SK-N-SH (cell line): Measurements from ENCODE around the gene NOX5. TPM values are rescaled to one million over a fixed set of nuclear protein-coding genes. Genes with fewer than 3 reads are reported as not detected.

Experiments
- CTCF ChIA-PET: fragments of 300-600, 350-600 bp; formaldehyde crosslinking; extraction: SDS; loops from one replicate; lab custom pipeline; 2021; lab: Yijun Ruan, JAX
- POLR2A ChIA-PET: fragments of 350-600 bp; sonication (Branson Sonifier 250); formaldehyde crosslinking; extraction: SDS; loops from one replicate; lab custom pipeline; 2020; ENCODE audit warnings: antibody characterized with exemption, inconsistent platforms; lab: Yijun Ruan, JAX
- DNase-seq: peaks from one replicate; pipeline ENCODE4 v3.0.0; 2012
- H2AFZ ChIP-seq: fragments of 200-600 bp; sonication (generic); 2 replicates; pipeline ENCODE4 v1.8.1; 2016; ENCODE audit warnings: antibody characterized with exemption, mild to moderate bottlenecking, low read depth
- H3F3A ChIP-seq: fragments of 200-600 bp; sonication (generic); replicated peaks from 2 replicates; pipeline ENCODE3; 2016; ENCODE audit warnings: antibody characterized with exemption, mild to moderate bottlenecking; ENCODE audit not compliant: insufficient read depth
- H3K27ac ChIP-seq, 2 experiments: fragments of 200-500 bp in 1 of 2; fragments of 200-600 bp in 1 of 2; sonication (Bioruptor generic) in 1 of 2; sonication (generic), shearing (Covaris generic) in 1 of 2; 2 replicates each; pipeline versions ENCODE4 v1.5.1 to v1.6.1; 2014 to 2016; ENCODE audit warnings: low read depth in 2 of 2, inconsistent platforms in 1 of 2, low read length in 1 of 2, mild to moderate bottlenecking in 1 of 2, mixed read lengths in 1 of 2
- H3K27me3 ChIP-seq: fragments of 200-600 bp; sonication (generic), shearing (Covaris generic); 2 replicates; pipeline ENCODE4 v1.6.1; 2016; ENCODE audit warnings: mixed run types; ENCODE audit not compliant: insufficient read depth
- H3K36me3 ChIP-seq, 2 experiments: fragments of 200-500 bp in 1 of 2; fragments of 200-600 bp in 1 of 2; sonication (Bioruptor generic) in 1 of 2; sonication (generic) in 1 of 2; replicated peaks in 1 of 2; 2 replicates each; pipeline versions ENCODE3 to v1.5.1; 2014 to 2016; ENCODE audit warnings: low read length in 1 of 2, mild to moderate bottlenecking in 1 of 2; ENCODE audit not compliant: insufficient read depth in 2 of 2, control insufficient read depth in 1 of 2
- H3K4me1 ChIP-seq, 2 experiments: fragments of 200-500 bp in 1 of 2; fragments of 200-600 bp in 1 of 2; sonication (Bioruptor generic) in 1 of 2; sonication (generic), shearing (Covaris generic) in 1 of 2; 2 replicates each; pipeline versions ENCODE4 v1.5.1 to v1.6.1; 2014 to 2016; ENCODE audit warnings: low read depth in 1 of 2, low read length in 1 of 2, mixed run types in 1 of 2; ENCODE audit not compliant: insufficient read depth in 2 of 2, control insufficient read depth in 1 of 2
- H3K4me2 ChIP-seq: fragments of 200-600 bp; sonication (generic), shearing (Covaris generic); 2 replicates; pipeline ENCODE4 v1.6.1; 2017; ENCODE audit warnings: mixed run types
- H3K4me3 ChIP-seq, 2 experiments: fragments of 200-500 bp in 1 of 2; fragments of 200-600 bp in 1 of 2; sonication (Bioruptor generic) in 1 of 2; sonication (generic), shearing (Covaris generic) in 1 of 2; 2 replicates each; pipeline versions ENCODE4 v1.5.1 to v1.8.1; 2014 to 2016; ENCODE audit warnings: low read depth in 2 of 2, inconsistent platforms in 1 of 2, low read length in 1 of 2, mild to moderate bottlenecking in 1 of 2, mixed read lengths in 1 of 2, moderate library complexity in 1 of 2
- H3K79me2 ChIP-seq: fragments of 200-600 bp; sonication (generic); 2 replicates; pipeline ENCODE4 v1.8.1; 2017; ENCODE audit warnings: mild to moderate bottlenecking; ENCODE audit not compliant: insufficient read depth
- H3K9ac ChIP-seq: fragments of 200-600 bp; sonication (generic); 2 replicates; pipeline ENCODE4 v1.6.1; 2017; ENCODE audit warnings: mixed run types
- H3K9me2 ChIP-seq: fragments of 200-600 bp; sonication (generic); 2 replicates; pipeline ENCODE4 v1.6.1; 2017; ENCODE audit warnings: mixed run types
- H3K9me3 ChIP-seq: fragments of 200-600 bp; sonication (generic); 2 replicates; pipeline ENCODE4 v1.6.1; 2017; ENCODE audit warnings: mixed run types, mild to moderate bottlenecking, moderate library complexity
- H4K20me1 ChIP-seq: fragments of 200-600 bp; sonication (generic); 2 replicates; pipeline ENCODE4 v1.6.1; 2017; ENCODE audit warnings: mild to moderate bottlenecking, mixed run types; ENCODE audit not compliant: insufficient read depth
- CHD2 ChIP-seq: fragments of 150-350 bp; IDR thresholded peaks from 2 replicates; pipeline ENCODE4 v1.6.1; 2018; ENCODE audit warnings: low read length; ENCODE audit not compliant: partially characterized antibody
- EP300 ChIP-seq, 2 experiments: IDR thresholded peaks; 2 replicates each; pipeline versions ENCODE4 v1.4.0 to v1.6.1; 2012; ENCODE audit warnings: borderline replicate concordance in 1 of 2, low read depth in 1 of 2, low read length in 1 of 2
- EZH2phosphoT487 ChIP-seq: fragments of 200-600 bp; sonication (generic); IDR thresholded peaks from 2 replicates; pipeline ENCODE4 v1.6.1; 2017; ENCODE audit warnings: low read depth, mixed run types, mild to moderate bottlenecking, antibody characterized with exemption, moderate library complexity, borderline replicate concordance
- MEF2A ChIP-seq: IDR thresholded peaks from 2 replicates; pipeline ENCODE4 v1.4.0; 2012; ENCODE audit warnings: low read depth, borderline replicate concordance
- RAD21 ChIP-seq: IDR thresholded peaks from 2 replicates; pipeline ENCODE4 v1.6.1; 2012; ENCODE audit warnings: mild to moderate bottlenecking, low read length
- REST ChIP-seq: IDR thresholded peaks from 2 replicates; pipeline ENCODE4 v1.6.1; 2012; ENCODE audit warnings: mild to moderate bottlenecking, low read depth, low read length, moderate library complexity
- SMC3 ChIP-seq: IDR thresholded peaks from 2 replicates; pipeline ENCODE4 v1.6.1; 2012; ENCODE audit warnings: low read depth, low read length, improper control_type of control experiment
- USF2 ChIP-seq: fragments of 150-350 bp; IDR thresholded peaks from 2 replicates; pipeline ENCODE4 v1.6.1; 2017; ENCODE audit warnings: antibody characterized with exemption, low read length, low read depth, borderline replicate concordance
- YY1 ChIP-seq: IDR thresholded peaks from 2 replicates; pipeline ENCODE4 v1.4.0; 2012; ENCODE audit warnings: low read depth, mild to moderate bottlenecking
- ZBTB33 ChIP-seq: IDR thresholded peaks from 2 replicates; pipeline ENCODE4 v1.4.0; 2012; ENCODE audit warnings: low read depth, borderline replicate concordance
- polyA plus RNA-seq, 3 experiments: library from polyadenylated mRNA; depleted of rRNA; stranded (reverse); fragments of >200 nt; gene quantifications; 2 replicates each; pipeline ENCODE4 v1.2.3, GENCODE V29; 2012

NOX5 gene
- polyA plus RNA-seq, 1 of the 3 experiments (the other 2 are of a cell fraction): 0.05 TPM

- TF ChIP-seq USF2 (no peak), EP300 (IDR thresholded peaks at IDR 0.05; ENCODE audit: borderline replicate concordance in 1 of 2, low read depth in 1 of 2, low read length in 1 of 2) (no peak), RAD21 (no peak), ZBTB33 (no peak), REST (no peak)
Observed at GRCh38 chr15:69093127-69093526, 78.6 kb downstream of the NOX5 start (continued).

- no peak for DNase-seq
- Histone ChIP-seq H3K9me2 (no peaks in the 10 kb centered on the region), H3K4me1 (peaks cover 13 to 25% of the 10 kb centered on the region in 2 experiments; a peak in 3 of 4 replicates), H3K36me3 (no peaks in the 10 kb centered on the region), H2AFZ (no peak overlapping the region), H3K4me3 (no peak overlapping the region), H4K20me1 (no peaks in the 10 kb centered on the region), H3K9ac (no peak overlapping the region), H3K27me3 (no peaks in the 10 kb centered on the region), H3F3A (peaks cover 3% of the 10 kb centered on the region), H3K79me2 (no peaks in the 10 kb centered on the region), H3K4me2 (no peak overlapping the region), H3K9me3 (no peaks in the 10 kb centered on the region), H3K27ac (no peak overlapping the region)
- ChIA-PET POLR2A (no interaction called here), CTCF (interaction anchor here (0.6 to 0.9 kb wide), 2 partner anchors 40 to 87 kb away, joined by 3 read pairs; no protein-coding TSS in a partner anchor)
- no peak for TF ChIP-seq CHD2
- TF ChIP-seq USF2: no peak
- no peak for TF ChIP-seq SMC3
- TF ChIP-seq EZH2phosphoT487: no peak
- TF ChIP-seq YY1: no peak
- no peak for TF ChIP-seq MEF2A
Observed at GRCh38 chr15:69093614-69094013, 79.1 kb downstream of the NOX5 start.
